IPS-NIHi11 (cell line): ENCODE results near the gene ATRNL1.

Experiments used
- DNase-seq: peaks from one replicate; pipeline ENCODE4 v3.0.0; 2012; ENCODE audit warnings: mixed read lengths, low spot score

Gene ATRNL1

DNA sequence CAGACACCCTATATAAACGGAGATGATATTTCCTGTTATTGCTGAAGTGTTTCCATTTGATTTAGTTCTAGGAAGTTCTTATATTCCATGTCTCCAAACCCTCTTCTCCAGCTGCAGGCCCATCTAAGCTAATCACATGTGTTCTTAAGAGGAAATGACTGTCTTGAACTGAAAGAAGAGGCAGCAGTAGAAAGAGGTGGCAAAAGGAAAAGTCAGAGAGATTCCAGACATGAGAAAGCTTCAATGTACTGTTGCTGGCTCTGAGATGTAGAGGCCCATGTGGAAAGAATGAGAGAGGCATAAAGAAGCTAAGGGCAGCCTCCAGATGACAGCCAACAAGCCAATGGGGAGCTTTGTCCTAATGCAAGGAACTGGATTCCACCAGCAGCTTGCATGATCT lies 892.6 kb downstream of the ATRNL1 start:
- no peak for DNase-seq

DNA sequence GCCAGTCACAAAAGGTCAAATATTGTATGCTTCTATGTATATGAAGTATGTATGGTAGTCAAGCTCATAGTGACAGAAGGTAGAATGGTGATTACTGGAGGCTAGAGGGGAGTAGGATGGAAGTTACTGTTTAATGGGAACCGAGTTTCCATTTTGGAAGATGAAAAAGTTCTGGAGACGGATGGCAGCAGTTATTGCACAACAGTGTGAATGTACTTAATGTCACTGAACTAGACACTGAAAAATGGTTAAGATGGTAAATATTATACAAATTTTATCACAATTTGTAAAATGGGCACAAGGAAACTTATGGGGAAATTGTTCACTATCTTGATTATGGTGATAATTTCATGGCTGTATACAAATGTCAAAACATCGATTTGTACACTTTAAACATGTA lies 895.2 kb downstream of the ATRNL1 start:
- no peak for DNase-seq

DNA sequence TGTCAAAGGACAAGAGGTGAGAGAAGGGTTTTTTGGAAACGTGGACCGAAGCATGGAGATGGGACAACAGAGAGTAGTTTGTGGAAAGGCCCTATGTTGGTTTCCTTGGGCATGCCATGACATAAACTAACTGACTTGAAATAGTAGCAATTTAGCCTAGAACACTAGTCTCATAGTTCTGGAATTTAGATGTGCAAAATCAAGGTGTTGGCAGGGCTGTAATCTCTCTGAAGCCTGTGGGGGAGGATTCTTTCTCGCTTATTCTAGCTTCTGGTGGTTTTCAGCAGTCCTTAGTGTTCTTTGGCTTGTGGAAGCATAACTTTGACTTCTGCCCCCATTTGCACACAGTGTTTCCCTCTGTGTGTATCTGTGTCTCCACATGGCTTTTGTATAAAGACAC lies 896.5 kb downstream of the ATRNL1 start:
- DNase-seq, result no peak

DNA sequence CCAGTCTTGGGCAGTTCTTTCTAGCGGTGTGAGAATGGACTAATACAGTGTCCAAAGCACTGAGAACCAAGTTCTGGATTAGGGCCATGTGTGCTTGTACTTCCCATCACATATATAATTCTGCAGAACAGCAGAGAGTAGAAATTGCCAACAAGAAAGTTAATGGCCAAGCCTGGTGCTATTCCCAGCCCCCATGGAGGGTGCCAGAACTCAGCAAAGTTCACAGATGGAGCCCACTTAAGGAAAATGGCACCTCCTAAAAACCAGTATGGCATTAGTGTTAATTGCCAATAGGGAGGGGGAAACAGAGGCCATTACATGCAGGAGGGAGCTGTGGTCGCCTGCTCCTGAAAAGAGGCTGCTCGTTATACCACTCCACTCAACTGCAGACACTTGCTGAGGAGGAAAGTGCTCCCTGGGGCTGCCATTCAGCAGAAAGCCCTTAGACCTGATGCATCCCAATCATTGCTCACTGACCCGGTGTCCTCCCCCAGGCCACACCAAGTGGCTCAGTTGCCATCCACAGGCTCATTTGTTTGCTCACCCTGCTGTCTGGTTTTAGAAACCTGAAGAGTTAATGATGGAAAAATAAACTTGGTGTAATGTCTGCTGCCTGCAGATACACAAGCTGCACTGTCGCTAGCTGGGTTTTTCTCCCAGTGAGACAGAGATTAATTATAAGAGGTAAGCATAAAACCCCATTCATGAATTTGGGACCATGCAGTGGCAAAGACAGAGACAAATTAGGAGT lies 899.2 kb downstream of the ATRNL1 start:
- DNase-seq, result no peak

DNA sequence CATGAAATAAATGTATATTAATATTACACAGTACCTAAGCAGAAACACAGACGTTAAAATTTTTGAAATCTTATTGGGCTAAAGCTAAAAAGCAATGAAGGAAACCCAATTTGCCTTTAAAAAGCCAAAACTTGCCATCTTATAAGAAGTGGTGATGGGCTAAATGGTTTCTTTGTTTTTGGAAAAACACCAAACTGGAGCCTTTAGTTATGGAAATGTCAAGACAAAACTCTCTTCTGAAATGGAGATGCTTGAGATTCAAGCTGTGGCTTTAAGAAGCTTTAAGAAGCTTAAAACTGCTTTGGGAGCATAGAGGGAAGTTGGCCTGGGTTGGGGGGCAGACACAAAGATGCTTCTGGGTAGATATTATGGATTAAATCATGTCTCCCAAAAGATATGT lies 902.9 kb downstream of the ATRNL1 start:
- DNase-seq, result peak; percentile 48

DNA sequence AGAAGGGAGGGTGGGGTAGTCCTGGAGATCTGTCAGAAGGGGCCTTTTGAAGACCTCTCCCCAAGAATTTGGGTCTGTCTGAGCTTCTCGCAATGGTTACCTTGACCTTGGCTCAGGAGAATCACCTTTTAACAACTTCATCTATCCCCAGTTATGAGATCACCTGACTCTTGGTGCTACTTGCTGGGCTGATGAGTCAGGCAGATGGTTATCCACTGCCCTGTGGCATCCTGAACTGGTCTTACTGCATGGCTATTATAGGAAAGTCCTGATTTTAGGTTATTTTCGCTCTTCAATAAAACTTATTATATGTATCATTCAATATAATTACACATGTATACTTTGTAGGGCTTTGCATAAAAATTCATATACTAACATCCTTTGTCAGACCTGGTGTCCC lies 905.1 kb downstream of the ATRNL1 start:
- DNase-seq, result no peak
